Activated CD4-positive, alpha-beta T cell treated with anti-CD3 and anti-CD28 coated beads, Interleukin-2, amount 50 U/mL, for 4 hours (primary cell): ENCODE data around the gene BRD8.
"Not testable (repeated sequence)": the region's sequence is repeated elsewhere in the genome, so short reads cannot be mapped to it uniquely, and the experiment has no call there.

Experiments used
- DNase-seq, 2 experiments: peaks; one replicate each; pipeline ENCODE4 v3.0.0-alpha.2; 2020

BRD8 gene

DNA sequence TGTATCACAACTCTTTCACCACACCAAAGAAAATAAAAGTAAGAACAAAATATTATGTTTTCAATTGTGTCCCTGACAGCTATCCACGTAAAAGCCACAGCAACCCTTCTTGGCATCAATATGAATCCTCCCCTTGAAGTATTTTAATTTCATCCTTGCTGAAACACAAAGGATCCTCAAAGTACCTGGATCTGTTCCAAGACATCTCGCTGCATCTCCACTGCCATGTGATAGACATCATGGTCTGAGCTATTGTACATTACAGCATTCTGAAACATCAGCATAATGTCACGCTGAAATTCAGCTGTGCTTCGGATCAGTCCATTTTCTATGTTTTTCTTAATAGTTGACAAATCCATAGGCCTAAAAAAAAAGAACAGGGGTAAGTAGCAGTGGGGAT, 17.7 kb downstream of the BRD8 start:
- DNase-seq, result no peak

DNA sequence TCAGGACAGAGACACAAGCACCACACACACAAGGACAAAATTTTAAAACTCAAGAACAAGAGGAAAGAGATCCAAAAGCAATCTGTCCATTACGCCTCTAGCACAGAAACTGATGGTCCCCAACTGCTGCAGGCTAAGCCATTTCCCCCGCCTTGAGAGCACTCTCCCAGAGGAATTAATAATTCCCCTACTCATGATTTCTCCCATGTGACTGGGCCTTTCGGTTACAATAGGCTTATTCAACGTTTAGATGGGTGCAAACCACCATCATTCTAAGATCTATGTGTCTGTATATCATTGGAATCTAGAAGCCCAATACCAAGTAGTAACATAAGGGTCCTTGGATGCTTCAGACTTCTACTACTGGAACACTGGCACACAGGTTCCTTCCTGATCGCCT, 18.8 kb downstream of the BRD8 start:
- DNase-seq, result no peak

DNA sequence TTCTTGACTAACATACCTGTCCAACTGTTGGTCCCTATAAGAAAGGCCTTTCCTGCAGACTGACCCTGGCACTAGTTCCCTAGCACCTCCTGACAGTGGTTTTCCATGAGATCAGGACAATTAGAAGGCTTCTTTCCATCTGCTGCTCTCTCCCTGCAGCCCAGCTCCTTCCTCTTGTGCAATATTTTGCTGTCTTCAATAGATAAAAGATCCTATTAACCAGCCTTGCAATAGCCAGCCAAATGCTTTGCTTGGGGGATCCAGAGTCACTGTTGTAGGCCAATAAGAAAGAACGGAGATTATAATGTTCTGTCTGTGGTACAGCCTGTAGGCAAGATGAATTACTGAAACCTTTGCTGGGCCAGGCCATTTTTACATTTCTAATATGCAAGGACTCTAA, 20.8 kb downstream of the BRD8 start:
- no peak for DNase-seq

DNA sequence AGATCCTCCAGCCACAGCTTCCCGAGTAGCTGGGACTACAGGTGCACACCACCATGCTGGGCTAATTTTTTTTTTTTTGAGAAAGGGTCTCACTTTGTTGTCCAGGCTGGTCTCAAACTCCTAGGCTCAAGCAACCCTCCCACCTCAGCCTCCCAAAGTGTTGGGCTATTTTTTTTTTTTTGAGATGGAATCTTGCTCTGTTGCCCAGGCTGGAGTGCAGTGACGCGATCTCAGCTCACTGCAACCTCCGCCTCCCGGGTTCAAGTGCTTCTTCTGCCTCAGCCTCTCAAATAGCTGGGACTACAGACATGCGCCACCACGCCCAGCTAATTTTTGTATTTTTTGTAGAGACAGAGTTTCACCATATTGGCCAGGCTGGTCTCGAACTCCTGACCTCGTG, 22.5 kb downstream of the BRD8 start:
- DNase-seq, result not testable (repeated sequence)

DNA sequence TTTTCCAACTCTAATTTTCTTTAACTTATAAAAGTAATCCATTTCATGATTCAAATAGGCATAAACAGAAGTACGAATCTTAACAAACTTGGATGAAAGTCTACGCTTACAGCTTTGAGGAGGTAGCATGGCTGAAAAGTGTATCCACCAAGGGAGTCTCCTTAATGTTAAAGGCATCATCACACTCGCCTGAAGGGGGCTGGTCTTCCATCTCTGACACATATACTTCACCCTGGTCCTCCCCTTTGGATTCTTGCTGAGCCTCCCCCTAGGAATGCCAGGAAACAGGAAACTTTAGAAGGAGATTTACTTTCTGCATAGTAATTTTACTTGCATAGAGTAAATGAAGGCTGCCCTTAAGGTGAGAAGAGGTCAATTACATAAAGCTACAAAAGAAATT, 28.9 kb downstream of the BRD8 start:
- no peak for DNase-seq

DNA sequence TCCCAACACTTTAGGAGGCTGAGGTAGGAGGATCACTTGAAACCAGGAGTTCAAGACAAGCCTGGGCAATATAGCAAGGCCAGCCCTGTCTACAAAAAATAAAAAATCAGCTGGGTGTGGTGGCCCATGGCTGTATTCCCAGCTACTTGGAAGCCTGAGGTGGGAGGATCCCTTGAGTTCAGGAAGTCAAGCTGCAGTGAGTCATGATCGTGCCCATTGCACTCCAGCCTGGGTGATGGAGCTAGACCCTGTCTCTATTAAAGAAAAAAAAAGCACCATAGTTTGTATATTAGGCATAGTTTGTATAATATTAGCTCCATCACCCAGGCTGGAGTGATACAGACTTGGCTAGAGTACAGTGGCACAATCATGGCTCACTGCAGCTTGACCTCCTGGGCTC, 29.6 kb downstream of the BRD8 start:
- no peak for DNase-seq

DNA sequence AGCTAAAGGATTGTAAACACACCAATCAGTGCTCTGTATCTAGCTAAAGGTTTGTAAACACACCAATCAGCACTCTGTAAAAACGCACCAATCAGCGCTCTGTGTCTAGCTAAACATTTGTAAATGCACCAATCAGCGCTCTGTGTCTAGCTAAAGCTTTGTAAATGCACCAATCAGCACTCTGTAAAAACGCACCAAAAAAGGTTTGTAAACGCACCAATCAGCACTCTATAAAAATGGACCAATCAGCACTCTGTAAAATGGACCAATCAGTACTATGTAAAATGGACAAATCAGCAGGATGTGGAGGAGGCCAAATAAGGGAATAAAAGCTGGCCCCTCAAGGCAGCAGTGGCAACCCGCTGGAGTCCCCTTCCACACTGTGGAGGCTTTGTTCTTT, 34.9 kb downstream of the BRD8 start:
- not testable (repeated sequence) for DNase-seq

DNA sequence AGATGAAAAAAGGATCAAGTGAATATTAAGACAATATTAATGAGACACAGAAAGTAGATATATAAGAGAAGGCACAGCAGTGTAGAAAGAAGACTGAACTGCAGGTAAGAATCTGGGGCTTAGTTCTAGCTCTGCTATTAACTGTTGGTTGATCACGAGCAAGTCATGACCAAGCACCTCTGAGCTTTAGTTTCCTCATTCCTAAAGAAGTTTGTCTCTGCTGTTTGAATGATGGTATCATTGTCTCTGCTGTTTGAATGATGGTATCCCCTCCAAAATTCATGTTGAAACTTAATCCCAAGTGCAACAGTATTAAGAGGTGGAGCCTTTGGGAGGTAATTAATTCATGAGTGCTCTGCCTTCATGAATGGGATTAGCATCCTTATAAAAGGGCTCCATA, 36.7 kb downstream of the BRD8 start:
- no peak for DNase-seq

DNA sequence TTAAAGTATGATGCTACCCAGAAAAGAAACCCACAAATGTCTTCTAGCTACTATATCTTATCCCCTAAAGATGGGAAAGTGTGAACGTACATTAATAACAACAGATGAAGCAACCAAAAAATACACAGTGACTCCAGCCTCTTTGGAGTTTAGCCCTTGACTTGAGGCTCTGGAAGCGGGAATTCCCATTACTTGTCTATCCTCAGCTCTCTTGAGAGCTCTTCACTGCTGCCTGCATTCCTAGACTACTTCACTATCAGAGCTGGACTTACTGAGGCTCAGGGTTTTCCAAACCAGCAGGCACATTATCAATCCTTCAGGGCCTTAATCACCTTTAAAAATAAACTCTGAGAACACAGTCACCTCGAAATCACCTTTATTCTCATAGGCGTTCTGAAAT, 38.2 kb downstream of the BRD8 start:
- DNase-seq, result no peak

DNA sequence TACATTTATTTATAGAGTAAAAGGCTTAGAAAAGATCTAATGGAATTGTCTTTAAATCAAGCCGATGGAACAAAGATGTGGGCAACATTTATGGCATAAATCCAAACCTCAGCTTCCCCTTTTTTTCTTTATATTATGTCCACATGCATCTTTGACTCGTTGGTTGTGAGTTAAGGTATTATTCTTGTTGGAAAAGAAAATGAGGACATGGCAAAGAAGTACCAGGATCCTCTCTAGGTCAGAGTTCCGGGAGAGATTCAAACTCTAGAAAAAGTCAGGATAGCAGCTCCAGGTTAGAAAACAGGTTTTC, 38.7 kb downstream of the BRD8 start:
- DNase-seq, result no peak

DNA sequence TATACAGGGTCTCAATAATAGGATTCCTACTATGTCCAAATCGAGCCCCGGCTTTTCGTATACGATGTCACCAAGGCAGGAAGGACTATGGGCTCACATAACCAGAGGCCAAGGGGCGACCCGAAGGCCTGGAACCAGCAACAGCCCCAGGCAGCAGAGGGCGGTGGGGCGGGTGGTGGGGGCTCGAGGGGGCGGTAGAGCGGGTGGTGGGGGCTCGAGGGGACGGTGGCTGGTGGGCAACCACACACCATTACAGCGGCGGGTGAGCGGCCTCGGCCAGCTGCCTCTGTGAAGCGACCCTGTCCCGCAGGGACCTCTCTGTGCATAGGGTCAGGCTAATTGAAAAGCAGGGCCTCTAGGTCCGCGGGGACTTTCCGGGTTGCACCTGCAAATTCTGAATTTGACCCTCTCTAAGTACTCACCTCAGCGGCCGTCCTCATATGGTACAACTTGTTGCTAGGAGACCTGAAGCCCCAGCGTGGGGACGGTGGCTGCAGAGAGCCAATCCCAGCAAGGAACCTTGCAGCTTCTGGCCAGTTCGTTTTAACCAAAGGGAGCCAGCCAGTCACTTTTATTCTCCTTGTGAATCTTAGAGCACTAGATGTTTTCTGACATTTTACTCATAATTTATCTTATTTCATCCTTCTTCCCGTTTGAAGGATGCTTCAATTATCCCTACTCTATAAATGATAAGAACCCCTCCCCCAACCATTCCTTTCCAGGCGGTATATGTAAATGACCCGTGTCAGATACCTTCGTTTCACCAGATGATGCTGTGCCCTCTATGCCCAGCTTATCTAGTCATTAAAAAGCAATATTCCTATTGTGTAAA, 39.3 kb downstream of the BRD8 start, which contains the start of gene NME5:
Gene NME5 (minus strand): TSS at position 480 of the 832 bp plus-strand sequence. CDS start 648 bp downstream, outside the sequence.
- no peak for DNase-seq

DNA sequence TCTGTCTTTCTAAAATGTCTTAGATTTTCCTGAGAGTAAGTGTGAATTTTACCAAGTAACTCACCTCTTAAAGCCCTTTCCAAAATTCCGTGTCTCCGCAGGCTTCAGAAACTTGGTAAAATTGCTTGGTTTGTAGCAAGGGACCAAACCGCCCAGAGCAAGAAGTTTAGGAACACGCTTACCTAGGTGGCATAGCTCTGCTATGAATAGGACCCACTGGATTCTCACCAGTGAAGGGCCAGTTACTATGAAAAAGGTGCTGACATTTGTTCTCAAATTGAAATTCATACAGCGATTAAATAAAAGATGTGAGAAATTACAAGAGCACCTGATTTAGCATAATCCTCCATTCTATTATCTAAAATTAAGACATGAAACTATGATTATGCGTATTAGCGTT, 45.9 kb downstream of the BRD8 start:
- DNase-seq, result no peak

DNA sequence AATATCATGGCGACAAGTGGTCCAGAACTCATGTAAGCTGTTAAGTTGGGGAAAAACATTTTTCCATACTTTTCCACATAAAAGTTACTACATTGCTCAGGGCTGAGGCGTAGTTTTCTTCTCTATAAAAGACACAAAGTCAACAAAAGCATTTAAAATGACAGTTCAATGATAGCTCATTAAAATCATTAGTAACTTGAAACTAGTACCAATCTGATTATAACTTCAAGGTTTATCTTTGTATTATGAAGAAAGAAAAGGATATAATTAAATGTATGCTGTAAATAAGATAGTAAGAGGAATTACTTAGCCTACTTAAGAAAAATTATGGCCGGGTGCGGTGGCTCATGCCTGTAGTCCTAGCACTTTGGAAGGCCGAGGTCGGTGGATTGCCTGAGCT, 49.1 kb downstream of the BRD8 start:
- no peak for DNase-seq

DNA sequence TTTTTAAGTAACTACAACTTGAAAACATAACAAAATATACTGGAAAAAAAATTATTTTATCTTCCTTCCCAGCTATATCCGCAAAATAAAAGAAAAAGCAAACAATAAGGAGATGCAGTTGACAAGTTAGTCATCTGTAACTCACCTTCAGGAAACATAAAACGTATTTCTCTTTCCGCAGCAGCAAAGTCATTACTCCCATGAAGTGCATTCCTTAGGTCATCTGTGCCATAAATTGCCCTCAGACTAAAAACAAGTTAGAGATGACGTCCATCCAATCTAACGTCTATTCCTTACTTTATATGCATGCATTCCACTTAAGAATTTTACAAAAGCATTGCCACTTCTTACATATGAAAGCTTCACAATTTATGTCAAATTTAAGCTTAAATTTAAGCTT, 50.1 kb downstream of the BRD8 start:
- no peak for DNase-seq

DNA sequence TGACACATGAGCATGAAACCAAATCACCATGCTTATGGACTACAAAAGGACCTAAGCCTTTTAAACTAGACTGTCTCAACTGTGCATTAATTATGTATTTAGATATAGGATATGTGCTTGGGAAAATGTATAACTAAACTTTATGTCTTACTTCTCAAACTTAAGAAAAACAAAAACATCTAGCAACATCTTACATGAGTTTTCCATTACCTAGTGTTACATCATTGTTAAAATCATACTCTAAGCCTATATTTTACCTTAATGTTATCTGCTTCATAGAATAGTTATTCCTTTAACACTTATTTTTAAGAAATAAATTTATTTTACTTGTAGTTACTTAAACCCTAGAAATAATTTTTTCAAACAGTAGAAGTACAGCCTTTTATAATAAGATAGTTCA, 63.2 kb downstream of the BRD8 start:
- DNase-seq, result no peak

DNA sequence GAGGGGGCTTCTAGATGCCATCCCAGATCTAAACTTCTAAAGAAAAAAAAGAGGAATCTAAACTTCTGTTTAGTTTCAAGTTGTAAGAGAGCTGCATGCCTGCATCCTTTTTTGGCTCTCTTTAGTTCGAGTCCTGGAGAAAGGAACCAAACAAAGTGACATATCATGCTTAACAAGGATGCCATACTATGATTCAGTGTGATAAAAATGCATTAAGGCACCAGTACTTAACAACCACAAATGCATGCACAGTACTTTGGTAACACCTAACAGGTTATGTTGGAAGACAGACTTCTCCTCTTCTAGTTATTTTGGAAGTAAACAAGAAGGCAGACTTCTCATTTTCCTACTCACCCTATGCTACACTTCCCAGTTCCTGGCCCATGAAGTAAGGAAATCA, 66.5 kb downstream of the BRD8 start:
- DNase-seq, result no peak

DNA sequence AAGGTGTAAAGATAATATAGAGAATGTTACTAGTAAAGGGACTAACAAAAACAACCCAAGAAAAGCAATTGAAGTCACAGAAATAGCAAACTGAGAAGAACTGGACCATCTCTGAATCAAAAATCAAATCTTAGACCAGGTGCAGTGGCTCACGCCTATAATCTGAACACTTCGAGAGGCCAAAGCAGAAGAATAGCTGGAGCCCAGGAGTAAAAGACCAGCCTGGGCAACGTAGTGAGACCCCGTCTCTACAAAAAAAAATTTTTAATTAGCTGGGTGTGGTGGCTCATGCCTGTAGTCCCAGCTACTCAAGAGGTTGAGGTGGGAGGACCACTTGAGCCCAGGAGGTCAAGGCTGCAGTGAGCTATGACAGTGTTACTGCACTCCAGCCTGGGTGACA, 67.2 kb downstream of the BRD8 start:
- DNase-seq, result no peak

DNA sequence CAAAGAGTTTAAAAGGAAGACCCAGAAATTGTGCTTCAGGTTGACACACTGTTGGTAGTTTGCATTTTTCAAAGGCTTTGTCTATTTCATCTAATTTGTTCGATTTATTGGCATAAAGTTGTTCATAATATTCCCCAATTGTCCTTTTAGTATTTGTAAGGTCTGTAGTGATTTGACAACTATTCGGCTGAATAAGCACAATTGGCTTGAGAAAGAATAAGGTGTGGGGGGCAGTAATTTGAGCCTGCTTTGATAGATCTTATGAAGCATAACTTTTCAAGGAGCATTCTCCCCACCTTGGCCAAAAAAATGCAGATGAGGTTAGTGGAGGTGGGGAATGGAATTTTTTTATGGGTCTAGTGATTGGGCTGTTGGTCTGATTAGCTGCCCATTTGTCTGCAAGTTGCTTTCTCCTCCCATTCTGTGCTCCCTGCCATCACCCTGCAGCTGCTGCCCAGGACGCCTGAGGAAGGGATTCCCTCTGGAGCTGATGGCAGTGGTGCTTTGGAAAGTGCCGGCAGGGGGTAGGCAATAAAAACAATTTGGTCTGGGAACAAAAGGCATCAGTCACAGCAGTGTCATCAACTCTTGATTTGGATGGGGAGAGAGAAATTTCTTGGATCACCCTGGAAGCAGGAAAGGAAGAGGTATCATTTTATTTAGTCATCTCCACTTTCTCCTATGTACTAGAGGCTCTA, 68.0 kb downstream of the BRD8 start:
- no peak for DNase-seq

DNA sequence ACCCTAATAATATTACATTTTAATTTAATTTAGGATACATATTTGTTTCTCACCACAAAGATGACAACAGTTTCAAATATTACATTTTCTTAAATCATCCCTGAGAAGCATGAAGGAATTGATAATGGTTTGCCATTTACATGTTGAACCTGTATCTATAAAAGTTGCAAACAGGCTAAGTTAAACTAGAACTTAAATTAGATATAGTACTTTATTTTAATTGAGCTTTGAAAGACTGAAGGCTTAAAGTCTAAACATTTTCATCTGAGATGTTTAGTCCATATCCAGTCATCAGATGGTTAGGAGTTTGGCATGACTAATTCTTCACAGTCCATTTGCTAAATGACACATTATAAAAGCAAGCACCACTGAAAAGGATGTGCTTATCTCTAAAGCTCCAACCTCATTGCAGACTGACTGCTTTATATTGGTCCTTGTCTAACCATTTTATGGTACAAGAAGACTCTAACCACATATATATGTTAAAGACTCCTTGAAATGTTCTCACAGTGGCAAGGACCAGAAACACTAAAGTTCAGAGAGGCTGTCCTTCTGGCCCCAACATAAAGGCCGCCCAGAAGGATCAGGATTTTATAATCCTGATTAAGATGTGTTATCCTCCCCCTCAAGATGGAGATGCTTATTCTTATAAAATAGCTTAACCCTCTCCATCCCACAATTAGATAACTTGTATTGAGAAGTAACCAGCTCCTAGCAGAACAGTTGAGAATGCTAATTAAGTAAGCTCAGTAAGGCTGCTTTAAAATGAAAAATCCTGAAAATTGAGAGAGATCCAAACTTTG, 68.8 kb downstream of the BRD8 start:
- no peak for DNase-seq

DNA sequence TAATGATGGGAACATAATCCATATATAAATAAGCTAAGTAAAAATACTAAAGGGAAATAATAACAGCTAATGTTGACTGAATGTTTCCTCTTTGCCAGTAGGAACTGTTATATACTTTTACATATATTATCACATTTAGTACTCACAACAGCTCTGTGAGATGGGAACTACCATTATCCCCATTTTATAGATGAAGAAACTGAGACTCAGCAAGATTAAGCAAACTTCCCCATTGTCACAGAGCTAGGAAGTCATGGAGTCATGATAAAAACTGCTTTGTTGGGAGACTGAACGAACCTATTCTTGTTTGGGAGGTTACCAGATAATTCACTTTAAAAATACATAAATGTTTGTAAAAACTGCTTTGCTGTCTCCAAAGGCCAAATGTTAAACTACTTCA, 71.2 kb downstream of the BRD8 start:
- no peak for DNase-seq

DNA sequence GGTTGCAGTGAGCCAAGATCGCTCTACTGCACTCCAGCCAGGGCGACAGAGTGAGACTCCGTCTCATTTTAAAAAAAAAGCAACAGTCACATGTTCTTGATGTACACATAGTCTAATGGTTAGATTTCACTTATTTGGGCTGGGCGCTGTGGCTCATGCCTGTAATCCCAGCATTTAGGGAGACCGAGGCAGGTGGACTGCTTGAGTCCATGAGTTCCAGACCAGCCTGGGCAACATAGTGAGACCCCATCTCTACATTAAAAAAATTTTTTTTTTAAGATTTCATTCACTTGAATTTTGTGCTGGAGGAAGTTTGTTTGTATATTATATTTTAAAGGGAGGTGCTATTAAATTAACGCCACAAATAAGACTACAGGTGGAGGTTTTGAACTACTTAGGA, 72.7 kb downstream of the BRD8 start:
- DNase-seq, result no peak

DNA sequence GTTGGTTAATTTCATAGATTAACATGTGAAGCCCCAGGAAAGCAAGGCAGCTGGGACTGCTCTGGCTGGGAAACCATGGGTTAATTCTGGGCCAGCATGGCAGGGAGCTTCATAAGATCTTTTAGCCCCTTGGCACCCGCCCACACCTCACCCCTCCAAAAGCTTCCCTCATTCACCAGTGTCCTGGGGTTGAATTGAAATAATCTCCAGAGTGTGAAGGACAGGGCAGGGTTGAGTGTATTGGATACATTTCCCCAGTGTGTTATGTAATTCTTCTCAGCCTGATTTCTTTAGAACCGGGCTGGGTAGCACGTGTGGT, 75.2 kb downstream of the BRD8 start:
- no peak for DNase-seq

DNA sequence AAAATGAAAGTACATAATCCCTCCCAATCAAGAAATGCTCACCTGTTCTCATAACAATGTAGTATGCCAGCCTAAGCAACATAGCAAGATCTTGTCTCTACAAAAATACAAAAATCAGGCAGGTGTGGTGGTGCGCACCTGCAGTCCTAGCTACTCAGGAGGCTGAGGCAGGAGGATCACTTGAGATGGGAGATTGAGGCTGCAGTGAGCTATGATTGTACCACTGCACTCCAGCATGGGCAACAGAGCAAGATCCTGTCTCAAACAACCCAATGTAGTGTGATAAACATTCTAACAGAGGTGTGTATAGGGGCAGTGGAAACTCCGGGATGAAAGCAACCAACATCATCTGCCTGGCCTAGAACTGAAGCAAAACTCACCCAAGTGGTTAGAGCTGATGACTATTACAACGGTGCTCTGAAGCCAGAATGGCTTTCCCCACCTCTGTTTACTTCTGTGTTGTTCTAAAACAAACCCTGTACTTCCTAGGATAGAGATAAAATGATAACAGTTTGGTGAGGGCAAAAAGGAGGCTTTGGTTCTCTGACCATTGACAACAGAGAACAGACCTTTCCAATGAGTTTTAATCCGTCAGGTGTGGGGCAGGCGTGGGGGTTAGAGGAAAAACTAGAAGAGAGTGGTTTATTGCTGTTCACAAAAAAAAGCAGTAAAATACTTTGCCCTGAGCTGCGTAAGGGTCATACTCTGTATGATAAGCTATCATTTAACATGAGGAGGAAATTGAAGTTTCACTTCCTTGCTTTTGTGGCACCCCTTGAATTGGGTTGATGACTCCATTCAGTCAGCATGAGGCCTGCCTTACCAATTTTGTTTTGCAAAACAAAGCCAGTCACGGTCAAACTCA, 75.7 kb downstream of the BRD8 start:
- DNase-seq, result no peak
